ENCODE results near the gene C5orf15. TPM values are rescaled to one million over a fixed set of nuclear protein-coding genes. Genes with fewer than 3 reads are reported as not detected.

C5orf15 gene
- total and polyA plus RNA-seq, 9 donors: 46.3 to 71.3 (median 56.6) TPM

GRCh38 chr5:133924221-133924920 is 44.1 kb downstream of the C5orf15 start:
- H3K36me3 ChIP-seq (ENCODE audit: control insufficient read depth, insufficient read depth, low read length): no peaks in the 10 kb centered on the region
- DNase-seq: no peak
- H3K9me3 ChIP-seq (replicated peaks; ENCODE audit: control insufficient read depth, low read depth, low read length): no peaks in the 10 kb centered on the region
- H3K4me3 ChIP-seq (ENCODE audit: low read length): no peak overlapping the region
- WGBS (ENCODE audit: insufficient coverage): 52% methylated on average over 5 of the region's 5 CpGs
- peaks cover 6% of the 10 kb centered on the region for H3K4me1 ChIP-seq (ENCODE audit: control insufficient read depth, insufficient read depth, low read length)
- H3K27ac ChIP-seq (ENCODE audit: low read length): no peak overlapping the region
- H3K27me3 ChIP-seq (ENCODE audit: control insufficient read depth, insufficient read depth, low read length): peaks cover 3% of the 10 kb centered on the region

- no CpG with 5 or more reads among the region's 5 CpGs for WGBS (ENCODE audit: insufficient coverage)
- no peaks in the 10 kb centered on the region for H3K36me3 ChIP-seq (ENCODE audit: control insufficient read depth, insufficient read depth, low read length)
- DNase-seq: no peak
These were observed 46.4 kb downstream of the C5orf15 start for GRCh38 chr5:133921979-133922378.

GRCh38 chr5:133921069-133921468 is 47.4 kb downstream of the C5orf15 start:
- Histone ChIP-seq H3K27me3 (ENCODE audit: control insufficient read depth, insufficient read depth, low read length) (peaks cover 4% of the 10 kb centered on the region), H3K9me3 (replicated peaks; ENCODE audit: control insufficient read depth, low read depth, low read length) (no peaks in the 10 kb centered on the region), H3K27ac (ENCODE audit: low read length) (no peak overlapping the region), H3K4me1 (ENCODE audit: control insufficient read depth, insufficient read depth, low read length) (peaks cover 6% of the 10 kb centered on the region), H3K4me3 (ENCODE audit: low read length) (no peak overlapping the region), H3K36me3 (ENCODE audit: control insufficient read depth, insufficient read depth, low read length) (no peaks in the 10 kb centered on the region)
- no peak for DNase-seq
- 67% methylated on average over 1 of the region's 7 CpGs for WGBS (ENCODE audit: insufficient coverage)

More at GRCh38 chr5:133921979-133922378, 46.4 kb downstream of the C5orf15 start:
- H3K4me1 ChIP-seq (ENCODE audit: control insufficient read depth, insufficient read depth, low read length): peaks cover 6% of the 10 kb centered on the region
- no peak overlapping the region for H3K4me3 ChIP-seq (ENCODE audit: low read length)
- H3K27me3 ChIP-seq (ENCODE audit: control insufficient read depth, insufficient read depth, low read length): peaks cover 3% of the 10 kb centered on the region
- H3K9me3 ChIP-seq (replicated peaks; ENCODE audit: control insufficient read depth, low read depth, low read length): no peaks in the 10 kb centered on the region
- no peak overlapping the region for H3K27ac ChIP-seq (ENCODE audit: low read length)

- no peak for DNase-seq
- H3K36me3 ChIP-seq (ENCODE audit: control insufficient read depth, insufficient read depth, low read length): no peaks in the 10 kb centered on the region
- peaks cover 6% of the 10 kb centered on the region for H3K4me1 ChIP-seq (ENCODE audit: control insufficient read depth, insufficient read depth, low read length)
- H3K9me3 ChIP-seq (replicated peaks; ENCODE audit: control insufficient read depth, low read depth, low read length): no peaks in the 10 kb centered on the region
- WGBS (ENCODE audit: insufficient coverage): 86% methylated on average over 13 of the region's 16 CpGs
- H3K4me3 ChIP-seq (ENCODE audit: low read length): no peak overlapping the region
- peaks cover 2% of the 10 kb centered on the region for H3K27me3 ChIP-seq (ENCODE audit: control insufficient read depth, insufficient read depth, low read length)
- H3K27ac ChIP-seq (ENCODE audit: low read length): no peak overlapping the region
These were observed 49.0 kb downstream of the C5orf15 start for GRCh38 chr5:133919148-133920136.

GRCh38 chr5:133918731-133919130 is 49.7 kb downstream of the C5orf15 start:
- WGBS (ENCODE audit: insufficient coverage): 89% methylated on average over 10 of the region's 10 CpGs
- H3K27me3 ChIP-seq (ENCODE audit: control insufficient read depth, insufficient read depth, low read length): peaks cover 2% of the 10 kb centered on the region
- no peaks in the 10 kb centered on the region for H3K36me3 ChIP-seq (ENCODE audit: control insufficient read depth, insufficient read depth, low read length)
- no peak for DNase-seq
- no peaks in the 10 kb centered on the region for H3K9me3 ChIP-seq (replicated peaks; ENCODE audit: control insufficient read depth, low read depth, low read length)
- H3K27ac ChIP-seq (ENCODE audit: low read length): no peak overlapping the region
- no peaks in the 10 kb centered on the region for H3K4me1 ChIP-seq (ENCODE audit: control insufficient read depth, insufficient read depth, low read length)
- no peak overlapping the region for H3K4me3 ChIP-seq (ENCODE audit: low read length)

- Histone ChIP-seq H3K36me3 (ENCODE audit: control insufficient read depth, insufficient read depth, low read length) (no peaks in the 10 kb centered on the region), H3K4me1 (ENCODE audit: control insufficient read depth, insufficient read depth, low read length) (no peaks in the 10 kb centered on the region), H3K9me3 (replicated peaks; ENCODE audit: control insufficient read depth, low read depth, low read length) (no peaks in the 10 kb centered on the region), H3K4me3 (ENCODE audit: low read length) (no peak overlapping the region), H3K27me3 (ENCODE audit: control insufficient read depth, insufficient read depth, low read length) (peaks cover 2% of the 10 kb centered on the region), H3K27ac (ENCODE audit: low read length) (no peak overlapping the region)
- DNase-seq: no peak
- 50% methylated on average over 2 of the region's 10 CpGs for WGBS (ENCODE audit: insufficient coverage)
These were observed 50.1 kb downstream of the C5orf15 start for GRCh38 chr5:133918316-133918715.

GRCh38 chr5:133917785-133918184 is 50.6 kb downstream of the C5orf15 start:
- Histone ChIP-seq H3K27me3 (ENCODE audit: control insufficient read depth, insufficient read depth, low read length) (peaks cover 2% of the 10 kb centered on the region), H3K4me3 (ENCODE audit: low read length) (no peak overlapping the region), H3K9me3 (replicated peaks; ENCODE audit: control insufficient read depth, low read depth, low read length) (no peaks in the 10 kb centered on the region), H3K36me3 (ENCODE audit: control insufficient read depth, insufficient read depth, low read length) (no peaks in the 10 kb centered on the region), H3K27ac (ENCODE audit: low read length) (no peak overlapping the region), H3K4me1 (ENCODE audit: control insufficient read depth, insufficient read depth, low read length) (no peaks in the 10 kb centered on the region)
- WGBS (ENCODE audit: insufficient coverage): 79% methylated on average over 3 of the region's 7 CpGs
- DNase-seq: no peak

- Histone ChIP-seq H3K27me3 (ENCODE audit: control insufficient read depth, insufficient read depth, low read length) (peaks cover 2% of the 10 kb centered on the region), H3K4me3 (ENCODE audit: low read length) (no peak overlapping the region), H3K36me3 (ENCODE audit: control insufficient read depth, insufficient read depth, low read length) (no peaks in the 10 kb centered on the region), H3K9me3 (replicated peaks; ENCODE audit: control insufficient read depth, low read depth, low read length) (no peaks in the 10 kb centered on the region), H3K27ac (ENCODE audit: low read length) (no peak overlapping the region), H3K4me1 (ENCODE audit: control insufficient read depth, insufficient read depth, low read length) (no peaks in the 10 kb centered on the region)
- DNase-seq: no peak
- 67% methylated on average over 4 of the region's 6 CpGs for WGBS (ENCODE audit: insufficient coverage)
These were observed 51.5 kb downstream of the C5orf15 start for GRCh38 chr5:133916914-133917313.

- Histone ChIP-seq H3K9me3 (replicated peaks; ENCODE audit: control insufficient read depth, low read depth, low read length) (no peaks in the 10 kb centered on the region), H3K27ac (ENCODE audit: low read length) (no peak overlapping the region), H3K4me3 (ENCODE audit: low read length) (no peak overlapping the region), H3K27me3 (ENCODE audit: control insufficient read depth, insufficient read depth, low read length) (peaks cover 2% of the 10 kb centered on the region), H3K4me1 (ENCODE audit: control insufficient read depth, insufficient read depth, low read length) (no peaks in the 10 kb centered on the region), H3K36me3 (ENCODE audit: control insufficient read depth, insufficient read depth, low read length) (no peaks in the 10 kb centered on the region)
- WGBS (ENCODE audit: insufficient coverage): 86% methylated on average over 1 of the region's 1 CpG
- no peak for DNase-seq
These were observed 51.9 kb downstream of the C5orf15 start for GRCh38 chr5:133916479-133916878.

- no peak overlapping the region for H3K4me3 ChIP-seq (ENCODE audit: low read length)
- H3K9me3 ChIP-seq (replicated peaks; ENCODE audit: control insufficient read depth, low read depth, low read length): no peaks in the 10 kb centered on the region
- H3K36me3 ChIP-seq (ENCODE audit: control insufficient read depth, insufficient read depth, low read length): no peaks in the 10 kb centered on the region
- H3K27ac ChIP-seq (ENCODE audit: low read length): no peak overlapping the region
- peaks cover 2% of the 10 kb centered on the region for H3K27me3 ChIP-seq (ENCODE audit: control insufficient read depth, insufficient read depth, low read length)
- no peak for DNase-seq
- no peaks in the 10 kb centered on the region for H3K4me1 ChIP-seq (ENCODE audit: control insufficient read depth, insufficient read depth, low read length)
- WGBS (ENCODE audit: insufficient coverage): no CpG with 5 or more reads among the region's 3 CpGs
These were observed 54.0 kb downstream of the C5orf15 start for GRCh38 chr5:133914434-133914833.
